ENCODE data around the gene MAD1L1.

DNA sequence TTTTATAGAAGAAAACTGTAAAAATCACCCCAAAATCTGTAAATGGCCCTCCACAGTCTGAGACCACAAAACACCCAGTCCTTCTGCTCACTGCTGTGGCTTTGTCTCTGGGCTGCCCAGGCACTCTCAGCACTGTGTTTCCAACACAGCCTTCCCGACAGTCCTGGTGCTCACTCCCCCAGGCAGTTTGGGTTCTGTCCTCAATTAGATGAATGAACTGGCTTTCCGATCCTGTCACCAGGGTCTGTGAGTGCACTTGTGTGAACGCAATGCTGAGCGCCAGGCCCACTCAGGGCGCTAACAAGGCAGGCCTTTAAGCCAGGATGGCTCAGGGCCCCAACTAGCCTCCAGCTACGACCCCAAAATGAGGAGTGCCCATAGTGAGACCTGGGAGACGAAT lies 3.3 kb downstream of the MAD1L1 start:
- TF ChIP-seq HNF4G (IDR thresholded peaks at IDR 0.05) = no peak
- TF ChIP-seq, protein P1, sequence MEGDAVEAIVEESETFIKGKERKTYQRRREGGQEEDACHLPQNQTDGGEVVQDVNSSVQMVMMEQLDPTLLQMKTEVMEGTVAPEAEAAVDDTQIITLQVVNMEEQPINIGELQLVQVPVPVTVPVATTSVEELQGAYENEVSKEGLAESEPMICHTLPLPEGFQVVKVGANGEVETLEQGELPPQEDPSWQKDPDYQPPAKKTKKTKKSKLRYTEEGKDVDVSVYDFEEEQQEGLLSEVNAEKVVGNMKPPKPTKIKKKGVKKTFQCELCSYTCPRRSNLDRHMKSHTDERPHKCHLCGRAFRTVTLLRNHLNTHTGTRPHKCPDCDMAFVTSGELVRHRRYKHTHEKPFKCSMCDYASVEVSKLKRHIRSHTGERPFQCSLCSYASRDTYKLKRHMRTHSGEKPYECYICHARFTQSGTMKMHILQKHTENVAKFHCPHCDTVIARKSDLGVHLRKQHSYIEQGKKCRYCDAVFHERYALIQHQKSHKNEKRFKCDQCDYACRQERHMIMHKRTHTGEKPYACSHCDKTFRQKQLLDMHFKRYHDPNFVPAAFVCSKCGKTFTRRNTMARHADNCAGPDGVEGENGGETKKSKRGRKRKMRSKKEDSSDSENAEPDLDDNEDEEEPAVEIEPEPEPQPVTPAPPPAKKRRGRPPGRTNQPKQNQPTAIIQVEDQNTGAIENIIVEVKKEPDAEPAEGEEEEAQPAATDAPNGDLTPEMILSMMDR (IDR thresholded peaks at IDR 0.05; ENCODE audit: low read depth, low read length, missing input control) = no peak
- TF ChIP-seq SP1 (IDR thresholded peaks at IDR 0.05) = no peak
- no peak for TF ChIP-seq YY1 (IDR thresholded peaks at IDR 0.05)
- TF ChIP-seq RXRA (IDR thresholded peaks at IDR 0.05) = no peak
- no peak for TF ChIP-seq JUND (IDR thresholded peaks at IDR 0.05)
- TF ChIP-seq, protein P2, sequence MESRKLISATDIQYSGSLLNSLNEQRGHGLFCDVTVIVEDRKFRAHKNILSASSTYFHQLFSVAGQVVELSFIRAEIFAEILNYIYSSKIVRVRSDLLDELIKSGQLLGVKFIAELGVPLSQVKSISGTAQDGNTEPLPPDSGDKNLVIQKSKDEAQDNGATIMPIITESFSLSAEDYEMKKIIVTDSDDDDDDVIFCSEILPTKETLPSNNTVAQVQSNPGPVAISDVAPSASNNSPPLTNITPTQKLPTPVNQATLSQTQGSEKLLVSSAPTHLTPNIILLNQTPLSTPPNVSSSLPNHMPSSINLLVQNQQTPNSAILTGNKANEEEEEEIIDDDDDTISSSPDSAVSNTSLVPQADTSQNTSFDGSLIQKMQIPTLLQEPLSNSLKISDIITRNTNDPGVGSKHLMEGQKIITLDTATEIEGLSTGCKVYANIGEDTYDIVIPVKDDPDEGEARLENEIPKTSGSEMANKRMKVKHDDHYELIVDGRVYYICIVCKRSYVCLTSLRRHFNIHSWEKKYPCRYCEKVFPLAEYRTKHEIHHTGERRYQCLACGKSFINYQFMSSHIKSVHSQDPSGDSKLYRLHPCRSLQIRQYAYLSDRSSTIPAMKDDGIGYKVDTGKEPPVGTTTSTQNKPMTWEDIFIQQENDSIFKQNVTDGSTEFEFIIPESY (IDR thresholded peaks at IDR 0.05) = no peak
